ENCODE measurements around the gene GTF2E1.
"Not testable (repeated sequence)": the region's sequence is repeated elsewhere in the genome, so short reads cannot be mapped to it uniquely, and the experiment has no call there.

- TF ChIP-seq CTCF (IDR thresholded peaks at IDR 0.05; ENCODE audit: low read depth, low read length); POLR2A (IDR thresholded peaks at IDR 0.05; ENCODE audit: extremely low read depth, insufficient read length): not testable (repeated sequence)
- TF ChIP-seq, protein P1, sequence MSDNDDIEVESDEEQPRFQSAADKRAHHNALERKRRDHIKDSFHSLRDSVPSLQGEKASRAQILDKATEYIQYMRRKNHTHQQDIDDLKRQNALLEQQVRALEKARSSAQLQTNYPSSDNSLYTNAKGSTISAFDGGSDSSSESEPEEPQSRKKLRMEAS (IDR thresholded peaks at IDR 0.05; ENCODE audit: low read depth, low read length): not testable (repeated sequence)
Measured at GRCh38 chr3:120719167-120719834, 23.2 kb upstream of the GTF2E1 start.

Measured in NB4 (cell line).